IPS DF 4.7 (cell line): ENCODE data around the gene EFHD2.
"Not testable (repeated sequence)": the region's sequence is repeated elsewhere in the genome, so short reads cannot be mapped to it uniquely, and the experiment has no call there.

Source experiments
- DNase-seq: peaks from one replicate; pipeline ENCODE4 v3.0.0-alpha.2; 2013; ENCODE audit warnings: low spot score; ENCODE audit errors: extremely low read depth

EFHD2 gene

DNA sequence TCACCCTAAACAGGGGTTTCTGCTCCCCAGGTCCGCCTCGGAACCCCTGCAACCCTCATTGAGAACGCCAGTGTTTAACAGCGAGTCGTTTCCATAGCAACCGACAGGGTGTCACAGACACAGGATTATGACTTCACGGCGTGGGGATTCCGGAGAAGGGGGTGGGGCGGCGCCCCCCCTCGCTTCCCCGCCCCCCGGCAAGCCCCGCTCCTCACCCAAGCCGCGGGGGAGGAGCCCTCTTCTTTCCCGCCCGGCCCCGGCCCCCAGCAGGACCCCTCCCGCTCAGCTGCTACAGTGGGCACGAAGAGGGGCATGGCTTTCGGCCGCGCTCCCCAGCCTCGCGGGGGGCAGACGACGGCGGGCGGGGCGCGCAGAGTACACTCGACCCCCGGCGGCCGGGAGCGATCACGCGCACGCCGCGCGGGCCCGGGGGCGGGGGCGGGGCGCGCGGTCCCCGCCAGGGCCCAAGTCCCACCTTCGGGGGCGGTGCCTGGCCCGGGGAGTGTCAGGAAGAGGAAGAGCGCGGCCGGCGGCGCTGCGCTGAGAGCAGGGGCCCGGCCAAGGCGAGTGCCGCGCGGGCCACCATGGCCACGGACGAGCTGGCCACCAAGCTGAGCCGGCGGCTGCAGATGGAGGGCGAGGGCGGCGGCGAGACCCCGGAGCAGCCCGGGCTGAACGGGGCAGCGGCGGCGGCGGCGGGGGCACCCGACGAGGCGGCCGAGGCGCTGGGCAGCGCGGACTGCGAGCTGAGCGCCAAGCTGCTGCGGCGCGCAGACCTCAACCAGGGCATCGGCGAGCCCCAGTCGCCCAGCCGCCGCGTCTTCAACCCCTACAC, at the start of gene EFHD2:
Gene EFHD2 (plus strand): TSS at position 501 of the 835 bp plus-strand sequence. CDS start 84 bp downstream, at position 585.
- no peak for DNase-seq

GRCh38 chr1:15360700-15361099, 49.0 kb upstream of the EFHD2 start:
- no peak for DNase-seq

DNA sequence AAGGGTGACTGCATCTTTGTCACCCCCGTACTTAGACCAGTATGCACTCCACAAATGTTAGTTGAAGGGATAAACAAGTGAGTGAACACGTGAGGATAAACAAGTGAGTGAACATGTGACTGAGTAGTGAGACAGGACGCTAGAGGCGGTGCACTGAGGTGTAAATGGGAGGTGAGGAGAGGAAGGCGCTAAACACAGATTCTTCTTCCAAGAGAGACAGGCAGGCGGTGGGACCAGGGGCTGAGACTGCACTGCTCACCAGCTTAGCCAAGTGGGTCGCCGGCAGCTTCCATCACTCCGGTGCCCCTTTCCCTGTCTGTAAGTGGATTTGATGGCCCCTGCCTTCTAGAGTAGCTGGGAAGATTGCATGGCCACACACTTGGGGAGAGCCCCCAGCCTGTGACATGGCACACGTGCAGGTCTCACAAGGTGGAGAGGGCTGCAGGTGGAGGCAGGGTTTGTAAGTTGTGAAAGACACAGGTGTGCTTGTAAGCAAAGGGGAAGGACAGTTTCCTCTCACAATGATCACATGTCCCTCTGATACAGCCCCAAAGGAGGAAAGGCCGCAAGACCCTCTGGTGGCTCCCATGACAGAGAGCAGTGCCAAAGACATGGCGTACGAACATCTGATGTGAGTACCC, 47.5 kb upstream of the EFHD2 start:
- DNase-seq, result no peak

GRCh38 chr1:15362737-15363128, 47.0 kb upstream of the EFHD2 start:
- DNase-seq, result no peak

DNA sequence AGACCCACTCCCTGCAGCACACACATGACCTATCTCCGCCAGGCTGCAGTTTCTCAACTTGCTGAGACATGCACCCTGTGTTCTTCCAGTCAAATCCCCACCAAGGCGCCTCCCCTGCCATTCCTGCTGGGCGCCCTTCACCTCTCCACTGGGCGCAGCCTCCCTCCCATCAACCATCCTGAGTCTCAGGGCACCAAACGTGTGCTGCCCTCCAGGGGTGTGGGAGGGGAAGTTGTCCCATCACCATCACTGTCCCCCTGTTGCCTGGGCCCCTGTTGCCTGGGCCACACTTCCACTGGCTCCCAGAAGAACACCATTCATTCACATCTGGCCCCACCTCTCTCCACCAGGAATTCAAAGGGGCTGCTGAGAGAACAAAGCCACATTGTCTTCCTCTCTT, 44.9 kb upstream of the EFHD2 start:
- DNase-seq, result no peak

- no peak for DNase-seq
Measured at GRCh38 chr1:15368888-15369287, 40.8 kb upstream of the EFHD2 start.

DNA sequence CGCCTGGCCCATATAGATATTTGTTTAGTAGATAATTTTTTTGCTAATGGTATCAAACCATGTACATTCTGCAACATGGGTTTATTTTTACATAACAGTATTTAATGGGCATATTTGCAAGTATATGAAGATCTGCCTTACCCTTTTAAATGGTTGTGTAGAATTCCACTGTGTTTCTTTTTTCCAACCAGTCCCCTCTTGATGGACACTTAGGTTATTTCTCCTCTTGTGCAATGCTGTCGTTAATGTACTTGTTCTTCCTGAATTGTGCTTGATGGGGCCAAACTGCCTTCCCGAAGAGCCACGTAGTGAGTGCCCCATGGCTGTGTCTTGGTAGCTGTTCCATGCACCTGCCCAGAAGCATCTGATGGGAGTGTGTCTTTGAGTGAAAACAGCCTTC, 39.4 kb upstream of the EFHD2 start:
- no peak for DNase-seq

DNA sequence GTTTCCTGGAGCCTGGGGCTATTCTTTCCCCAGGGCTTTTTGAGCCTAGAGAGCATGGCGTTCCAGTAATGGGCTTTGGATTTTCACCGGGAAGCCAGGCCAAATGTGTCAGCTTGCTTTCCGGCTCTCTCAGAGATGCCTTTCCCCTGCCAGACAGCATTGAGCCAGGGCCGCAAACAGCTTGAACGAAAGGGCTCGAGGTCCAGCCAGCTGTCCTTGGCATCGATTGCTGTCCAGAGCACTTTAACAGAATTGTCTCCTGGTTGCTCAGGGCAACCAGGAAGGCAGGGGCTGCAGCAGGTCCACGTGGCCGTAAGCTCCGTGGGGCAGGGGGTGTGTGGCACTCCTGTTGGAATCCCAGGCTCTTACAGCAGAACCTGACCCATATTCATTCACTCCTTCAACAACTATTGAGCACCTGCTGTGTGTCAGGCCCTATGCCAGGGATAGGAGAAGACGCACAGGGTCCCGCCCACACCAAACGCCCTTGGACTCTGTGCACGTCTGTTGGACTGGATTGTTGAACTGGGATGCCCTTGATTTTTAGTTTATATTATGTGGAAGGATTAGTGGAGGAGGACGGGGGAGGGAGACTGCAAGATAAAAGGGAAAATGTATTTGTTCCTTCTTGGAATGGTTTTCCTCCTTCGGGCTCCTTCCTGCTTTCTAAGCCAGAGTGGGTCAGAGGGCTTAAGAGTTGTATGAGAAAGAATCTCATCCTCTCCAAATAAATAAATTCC, 38.7 kb upstream of the EFHD2 start:
- DNase-seq, result no peak

- no peak for DNase-seq
Measured at GRCh38 chr1:15371610-15372545, 37.8 kb upstream of the EFHD2 start.

DNA sequence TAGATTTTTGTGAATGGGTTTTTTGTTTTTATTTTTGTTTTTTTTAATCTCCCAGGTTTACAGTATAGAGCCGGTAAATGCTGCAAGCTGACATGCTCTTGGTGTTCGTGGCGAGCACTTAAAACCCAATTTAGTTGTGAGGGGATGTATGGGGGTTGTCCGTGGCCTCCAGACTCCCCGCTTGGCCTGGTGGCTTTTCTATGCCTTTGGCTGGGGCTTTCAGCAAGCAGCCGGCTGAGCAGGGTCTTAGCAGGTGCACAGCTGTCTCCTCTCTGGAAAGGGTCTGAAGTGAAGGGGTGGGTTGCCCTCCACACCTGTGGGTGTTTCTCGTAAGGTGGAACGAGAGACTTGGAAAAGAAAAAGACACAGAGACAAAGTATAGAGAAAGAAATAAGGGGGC, 31.0 kb upstream of the EFHD2 start:
- DNase-seq, result no peak

DNA sequence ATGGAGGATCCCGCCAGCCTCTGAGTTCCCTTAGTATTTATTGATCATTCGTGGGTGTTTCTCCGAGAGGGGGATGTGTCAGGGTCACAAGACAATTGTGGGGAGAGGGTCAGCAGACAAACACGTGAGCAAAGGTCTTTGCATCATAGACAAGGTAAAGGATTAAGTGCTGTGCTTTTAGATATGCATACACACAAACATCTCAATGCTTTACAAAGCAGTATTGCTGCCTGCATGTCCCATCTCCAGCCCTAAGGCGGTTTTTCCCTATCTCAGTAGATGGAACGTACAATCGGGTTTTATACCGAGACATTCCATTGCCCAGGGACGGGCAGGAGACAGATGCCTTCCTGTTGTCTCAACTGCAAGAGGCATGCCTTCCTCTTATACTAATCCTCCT, 30.5 kb upstream of the EFHD2 start:
- DNase-seq, result not testable (repeated sequence)

DNA sequence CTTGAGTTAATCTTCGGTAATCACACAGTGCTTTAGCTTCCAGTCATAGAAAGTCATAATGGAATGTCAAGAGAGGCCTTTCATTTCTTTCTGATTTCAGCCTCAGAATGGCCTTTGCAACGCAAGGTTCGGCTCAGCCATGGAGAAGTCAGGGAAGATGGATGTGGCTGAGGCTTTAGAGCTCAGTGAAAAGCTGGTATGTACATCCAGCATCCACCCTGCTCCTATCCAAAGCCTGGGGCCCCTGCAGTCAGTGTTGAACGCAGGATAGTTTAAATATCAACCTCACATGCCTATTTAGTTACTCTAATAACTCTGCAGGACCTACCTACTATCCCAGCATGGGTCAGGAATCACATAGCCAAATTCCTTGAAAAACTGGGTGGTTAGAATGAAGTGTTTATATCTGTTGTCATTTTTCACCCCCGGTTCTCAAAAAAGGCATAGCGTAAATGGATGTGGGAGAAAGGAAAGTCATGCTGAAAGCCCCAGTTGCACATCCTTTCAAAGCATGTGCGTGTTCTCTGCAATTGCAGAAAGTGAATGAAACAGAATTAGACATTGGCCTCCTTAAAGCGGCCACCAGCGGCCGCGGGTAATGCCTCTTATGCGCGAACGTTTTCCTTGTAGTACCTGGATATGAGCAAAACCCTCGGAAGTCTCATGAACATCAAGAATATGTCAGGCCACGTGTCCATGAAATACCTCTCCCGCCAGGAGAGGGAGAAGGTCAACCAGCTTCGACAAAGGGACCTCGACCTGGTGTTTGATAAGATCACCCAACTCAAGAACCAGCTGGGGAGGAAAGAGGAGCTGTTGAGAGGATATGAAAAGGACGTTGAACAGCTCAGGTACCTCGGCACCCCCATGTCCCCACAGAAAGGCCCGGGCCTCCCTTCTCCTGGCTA, 28.8 kb upstream of the EFHD2 start:
- DNase-seq, result no peak

DNA sequence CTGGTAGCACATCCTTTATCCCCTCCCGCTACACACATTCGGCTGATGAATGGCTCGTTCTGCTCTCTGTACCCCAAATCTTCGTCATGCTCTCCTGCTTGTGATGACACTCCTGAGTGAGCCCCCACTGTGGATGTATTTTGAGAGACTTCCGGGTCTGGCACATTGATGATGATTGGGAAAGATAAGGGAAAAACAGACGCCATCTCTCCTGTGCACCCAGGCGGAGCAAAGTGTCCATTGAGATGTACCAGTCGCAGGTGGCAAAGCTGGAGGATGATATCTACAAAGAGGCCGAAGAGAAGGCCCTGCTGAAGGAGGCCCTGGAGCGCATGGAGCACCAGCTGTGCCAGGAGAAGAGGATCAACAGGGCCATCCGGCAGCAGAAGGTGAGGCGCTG, 27.9 kb upstream of the EFHD2 start:
- no peak for DNase-seq

DNA sequence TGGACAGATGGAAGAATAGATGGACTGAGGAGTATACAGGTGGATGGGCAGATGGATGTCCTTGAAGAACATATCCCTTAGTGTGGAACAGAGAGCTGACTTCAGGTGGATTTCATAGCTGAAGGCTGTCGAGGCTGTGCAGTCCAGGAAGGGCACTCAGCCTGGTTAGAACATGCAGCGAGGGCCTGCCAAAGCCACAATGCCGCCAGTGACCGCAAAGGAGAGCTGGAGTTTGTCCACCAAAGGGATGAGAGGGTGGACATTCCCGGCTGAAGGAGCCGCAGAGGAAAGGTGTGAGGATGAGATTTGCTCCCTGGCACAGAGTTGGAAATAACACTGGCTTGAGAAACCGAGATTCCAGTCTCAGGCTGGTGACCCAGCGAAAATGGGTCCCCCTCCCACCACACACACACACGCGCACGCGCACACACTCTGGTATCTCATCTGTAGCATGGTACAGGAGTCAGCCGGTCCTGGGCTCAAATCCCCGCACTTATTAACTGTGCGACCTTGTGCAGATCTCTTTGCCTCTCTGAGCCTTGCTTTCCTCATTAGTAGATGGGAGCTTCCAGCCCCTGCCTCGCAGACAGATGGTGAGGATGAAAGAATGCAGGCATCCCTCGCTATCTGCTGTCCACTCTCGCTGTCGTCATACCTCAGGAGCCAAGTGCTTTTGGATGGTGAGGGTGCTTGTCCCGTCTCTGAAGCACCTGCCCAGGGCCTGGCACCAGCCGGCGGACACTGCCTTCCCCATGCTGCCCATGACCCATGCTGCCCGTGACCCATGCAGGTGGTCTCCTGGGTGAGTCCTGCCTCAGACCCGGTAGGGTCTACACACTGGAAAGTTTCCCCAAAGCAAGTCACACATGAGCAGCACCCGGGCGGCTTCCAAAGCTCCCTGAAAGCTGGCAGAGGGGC, 26.8 kb upstream of the EFHD2 start:
- no peak for DNase-seq

GRCh38 chr1:15383810-15384209, 25.9 kb upstream of the EFHD2 start:
- DNase-seq, result no peak

GRCh38 chr1:15384301-15384901, 25.3 kb upstream of the EFHD2 start:
- no peak for DNase-seq

GRCh38 chr1:15385420-15385819, 24.3 kb upstream of the EFHD2 start:
- DNase-seq, result no peak

DNA sequence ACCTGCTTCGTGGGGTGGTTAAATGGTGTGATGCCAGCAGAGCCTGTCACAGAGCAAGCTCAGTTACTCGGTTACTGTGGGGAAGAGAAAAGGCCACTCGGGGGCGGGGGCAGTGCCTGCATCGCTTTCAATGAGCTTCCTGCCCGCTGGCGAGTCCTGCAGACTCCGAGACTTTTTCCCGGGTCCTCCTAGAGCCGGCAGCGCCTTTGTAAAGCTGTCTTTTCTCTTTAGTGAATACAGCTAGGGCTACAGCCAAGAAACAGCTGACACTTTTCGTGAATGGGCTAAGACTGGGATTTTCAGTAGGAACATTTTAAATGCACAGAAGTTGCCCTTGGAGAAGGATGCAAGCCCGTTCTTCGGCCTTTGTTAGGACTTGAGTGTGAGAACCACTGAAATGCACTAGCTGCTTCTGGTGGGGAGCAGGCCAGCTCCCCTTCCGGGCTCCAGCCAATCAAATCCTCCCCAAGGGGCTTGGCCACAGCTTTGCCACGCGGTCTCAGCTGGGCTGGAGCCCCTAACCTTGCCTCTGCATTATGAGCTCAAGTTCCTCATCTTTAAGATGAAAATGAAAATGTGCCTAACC, 23.4 kb upstream of the EFHD2 start:
- DNase-seq, result no peak
